Measurements from ENCODE around the gene WDPCP. TPM values are rescaled to one million over a fixed set of nuclear protein-coding genes. Genes with fewer than 3 reads are reported as not detected.

The WDPCP gene
- total RNA-seq, 1 donor from 2014 or later, result 18.8 TPM

GRCh38 chr2:63587814-63588384, 378 bp downstream of the WDPCP start:
- H3K4me1 ChIP-seq, result peaks cover 57% of the 10 kb centered on the region
- intact Hi-C loops (cut with micrococcal nuclease), result no loop called here
- H3K27ac ChIP-seq (replicated peaks), result peak overlapping the region; percentile 97
- no peaks in the 10 kb centered on the region for H3K9me3 ChIP-seq (replicated peaks)
- no peaks in the 10 kb centered on the region for H3K27me3 ChIP-seq (ENCODE audit: low read depth)
- TF ChIP-seq CTCF (IDR thresholded peaks at IDR 0.05; ENCODE audit: borderline replicate concordance), result no peak
- H3K4me3 ChIP-seq, result peak overlapping the region; percentile 86
- DNase-seq, result no peak
- H3K36me3 ChIP-seq, result peaks cover 14% of the 10 kb centered on the region

GRCh38 chr2:63582873-63583272, 5.4 kb downstream of the WDPCP start:
- intact Hi-C loops (cut with micrococcal nuclease), result no loop called here
- Histone ChIP-seq H3K36me3 (no peaks in the 10 kb centered on the region), H3K4me1 (peaks cover 31% of the 10 kb centered on the region), H3K9me3 (replicated peaks) (no peaks in the 10 kb centered on the region), H3K27ac (replicated peaks) (no peak overlapping the region), H3K4me3 (no peak overlapping the region), H3K27me3 (ENCODE audit: low read depth) (no peaks in the 10 kb centered on the region)
- no peak for DNase-seq
- no peak for TF ChIP-seq CTCF (IDR thresholded peaks at IDR 0.05; ENCODE audit: borderline replicate concordance)

DNA sequence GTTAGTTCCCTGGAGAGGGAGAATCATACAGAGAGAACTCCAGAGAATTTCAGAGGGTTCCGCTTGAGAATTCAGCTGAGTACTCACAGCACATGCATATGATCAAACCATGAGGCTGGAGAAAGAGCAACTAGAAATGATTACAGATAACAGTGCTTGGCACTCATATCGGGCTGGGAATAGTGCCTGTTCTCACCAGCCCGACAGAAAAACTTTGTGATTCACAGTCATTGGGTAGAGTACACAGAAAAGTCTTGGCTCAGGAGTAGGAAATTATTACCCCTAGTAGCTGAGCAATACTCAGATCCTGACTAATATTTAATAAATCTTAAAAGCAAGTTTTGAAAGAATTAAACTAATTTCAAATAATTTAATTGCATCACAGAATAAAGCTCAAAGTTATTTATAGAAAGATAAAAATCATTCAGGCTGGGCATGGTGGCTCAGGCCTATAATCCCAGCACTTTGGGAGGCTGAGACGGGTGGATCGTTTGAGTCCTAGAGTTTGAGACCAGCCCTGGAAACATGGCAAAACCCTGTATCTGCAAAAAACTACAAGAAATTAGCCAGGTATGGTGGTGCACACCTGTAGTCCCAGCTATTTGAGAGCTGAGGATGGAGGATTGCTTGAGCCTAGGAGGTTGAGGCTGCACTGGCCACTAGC, 6.8 kb downstream of the WDPCP start:
- no peaks in the 10 kb centered on the region for H3K27me3 ChIP-seq (ENCODE audit: low read depth)
- intact Hi-C loops (cut with micrococcal nuclease), result no loop called here
- no peaks in the 10 kb centered on the region for H3K9me3 ChIP-seq (replicated peaks)
- DNase-seq, result peak; percentile 20
- H3K4me3 ChIP-seq, result peak overlapping the region; percentile 27
- peaks cover 21% of the 10 kb centered on the region for H3K4me1 ChIP-seq
- no peaks in the 10 kb centered on the region for H3K36me3 ChIP-seq
- TF ChIP-seq CTCF (IDR thresholded peaks at IDR 0.05; ENCODE audit: borderline replicate concordance), result no peak
- peak overlapping the region; percentile 83 for H3K27ac ChIP-seq (replicated peaks)

DNA sequence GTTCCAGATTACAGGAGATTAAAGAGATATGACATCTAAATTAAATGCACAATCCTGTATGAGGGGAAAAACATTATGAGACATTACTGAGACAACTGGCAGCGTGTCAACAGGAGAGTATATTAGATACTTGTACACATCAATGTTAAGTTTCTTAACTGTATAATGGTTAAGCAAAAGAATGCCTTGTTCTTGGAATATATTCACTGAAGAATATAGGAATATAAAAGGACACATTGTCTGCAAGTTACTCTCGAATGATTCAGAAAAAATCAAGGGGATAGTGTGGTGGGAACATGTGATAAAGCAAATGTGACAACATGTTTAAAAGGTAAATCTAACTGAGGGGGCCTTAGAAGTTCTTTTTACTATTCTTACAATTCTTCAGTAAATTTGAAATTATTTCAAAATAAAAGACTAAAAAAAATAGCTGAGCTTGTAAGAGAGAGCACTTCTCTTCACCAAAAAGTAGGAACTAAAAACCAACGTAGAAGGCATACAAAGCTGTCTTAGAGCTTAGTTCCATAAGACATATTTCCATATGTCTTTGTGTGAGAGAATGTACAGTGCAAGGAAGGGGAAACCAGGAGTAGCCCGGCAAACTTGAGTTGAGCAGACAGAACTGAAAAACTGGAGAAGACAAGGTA, 7.5 kb downstream of the WDPCP start:
- no peak for DNase-seq
- Histone ChIP-seq H3K36me3 (no peaks in the 10 kb centered on the region), H3K27ac (replicated peaks) (peak overlapping the region; percentile 83), H3K4me1 (peaks cover 28% of the 10 kb centered on the region), H3K27me3 (ENCODE audit: low read depth) (no peaks in the 10 kb centered on the region), H3K9me3 (replicated peaks) (no peaks in the 10 kb centered on the region), H3K4me3 (peak overlapping the region; percentile 27)
- intact Hi-C loops (cut with micrococcal nuclease), result no loop called here
- no peak for TF ChIP-seq CTCF (IDR thresholded peaks at IDR 0.05; ENCODE audit: borderline replicate concordance)

DNA sequence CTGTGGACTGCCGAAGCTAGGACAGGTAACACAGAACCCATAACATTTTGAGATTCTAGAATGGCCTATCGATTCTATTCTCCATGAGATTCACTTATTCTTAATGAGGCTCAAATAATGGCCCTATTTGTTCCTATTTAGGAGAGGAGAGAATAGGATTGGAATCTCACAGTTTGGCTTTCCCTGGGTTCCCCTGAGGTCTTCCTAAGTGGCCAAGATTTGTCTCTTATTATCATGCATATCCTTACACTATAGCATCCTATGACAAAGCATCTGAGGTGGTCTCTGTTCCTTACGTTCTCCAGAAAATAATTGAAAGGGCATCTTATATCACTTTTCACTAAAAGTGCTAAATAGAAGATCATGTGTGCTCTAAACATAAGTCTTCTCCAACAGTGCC, 9.5 kb downstream of the WDPCP start:
- intact Hi-C loops (cut with micrococcal nuclease), result no loop called here
- Histone ChIP-seq H3K27ac (replicated peaks) (no peak overlapping the region), H3K4me1 (peaks cover 29% of the 10 kb centered on the region), H3K9me3 (replicated peaks) (peaks cover 3% of the 10 kb centered on the region), H3K36me3 (no peaks in the 10 kb centered on the region), H3K4me3 (no peak overlapping the region), H3K27me3 (ENCODE audit: low read depth) (no peaks in the 10 kb centered on the region)
- TF ChIP-seq CTCF (IDR thresholded peaks at IDR 0.05; ENCODE audit: borderline replicate concordance), result no peak
- DNase-seq, result no peak
